Activated CD4-positive, alpha-beta T cell treated with anti-CD3 and anti-CD28 coated beads, Interleukin-2, amount 10 ng/mL, durations not matched to agents 24 days and 14 days (primary cell): ENCODE measurements around the gene LRRC10. TPM values are rescaled to one million over a fixed set of nuclear protein-coding genes. Genes with fewer than 3 reads are reported as not detected.
A peak's percentile ranks its signal among the peaks of the same experiment; 100 is the strongest.

Experiments used
- DNase-seq: peaks from one replicate; pipeline ENCODE4 v3.0.0; 2022
- H3K27ac Mint-ChIP-seq: one replicate; pipeline ENCODE4 v1.8.0; 2022; ENCODE audit warnings: mild to moderate bottlenecking, mixed read lengths
- H3K27me3 Mint-ChIP-seq: one replicate; pipeline ENCODE4 v1.8.0; 2022; ENCODE audit warnings: mixed read lengths
- H3K36me3 Mint-ChIP-seq: one replicate; pipeline ENCODE4 v1.8.0; 2022; ENCODE audit warnings: low read depth, mild to moderate bottlenecking, mixed read lengths
- H3K4me1 Mint-ChIP-seq: one replicate; pipeline ENCODE4 v1.8.0; 2021; ENCODE audit warnings: mixed read lengths
- H3K4me3 Mint-ChIP-seq: one replicate; pipeline ENCODE4 v1.8.0; 2022; ENCODE audit warnings: mild to moderate bottlenecking, moderate library complexity, mixed read lengths
- H3K9me3 Mint-ChIP-seq: one replicate; pipeline ENCODE4 v1.8.0; 2021; ENCODE audit warnings: mixed read lengths
- intact Hi-C: fragments of 100-400 bp; cut with micrococcal nuclease; formaldehyde crosslinking; loops from one replicate; pipeline ENCODE4 v1.15.1; 2023
- total RNA-seq: library from RNA; stranded (reverse); gene quantifications from 2 replicates; pipeline ENCODE4 v1.2.3, GENCODE V29; 2022

The LRRC10 gene
- total RNA-seq, 1 donor from 2014 or later: not detected

DNA sequence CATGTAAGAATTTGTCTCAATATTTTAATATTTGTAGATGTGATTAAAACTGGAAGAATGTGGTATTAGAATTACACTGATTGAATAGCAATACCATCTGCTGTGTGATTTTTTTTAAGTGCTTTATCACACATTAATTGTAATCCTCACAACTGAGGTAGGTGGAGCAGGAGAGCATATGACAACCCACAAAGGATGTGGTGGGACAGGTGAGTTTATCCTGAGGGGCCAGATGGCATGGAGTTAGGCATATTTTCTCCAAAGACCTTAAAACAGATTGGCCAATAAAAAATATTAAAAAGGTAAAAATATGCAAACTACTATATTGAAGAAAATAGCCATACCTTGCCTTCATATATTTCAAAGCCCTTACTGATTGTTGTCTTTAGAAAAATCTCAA lies 7.8 kb downstream of the LRRC10 start:
- H3K4me3 Mint-ChIP-seq: no peak overlapping the region
- no peaks in the 10 kb centered on the region for H3K4me1 Mint-ChIP-seq
- intact Hi-C loops: no loop called here
- no peaks in the 10 kb centered on the region for H3K9me3 Mint-ChIP-seq
- no peak overlapping the region for H3K27ac Mint-ChIP-seq
- no peak for DNase-seq
- no peaks in the 10 kb centered on the region for H3K27me3 Mint-ChIP-seq
- H3K36me3 Mint-ChIP-seq: peaks cover 44% of the 10 kb centered on the region

DNA sequence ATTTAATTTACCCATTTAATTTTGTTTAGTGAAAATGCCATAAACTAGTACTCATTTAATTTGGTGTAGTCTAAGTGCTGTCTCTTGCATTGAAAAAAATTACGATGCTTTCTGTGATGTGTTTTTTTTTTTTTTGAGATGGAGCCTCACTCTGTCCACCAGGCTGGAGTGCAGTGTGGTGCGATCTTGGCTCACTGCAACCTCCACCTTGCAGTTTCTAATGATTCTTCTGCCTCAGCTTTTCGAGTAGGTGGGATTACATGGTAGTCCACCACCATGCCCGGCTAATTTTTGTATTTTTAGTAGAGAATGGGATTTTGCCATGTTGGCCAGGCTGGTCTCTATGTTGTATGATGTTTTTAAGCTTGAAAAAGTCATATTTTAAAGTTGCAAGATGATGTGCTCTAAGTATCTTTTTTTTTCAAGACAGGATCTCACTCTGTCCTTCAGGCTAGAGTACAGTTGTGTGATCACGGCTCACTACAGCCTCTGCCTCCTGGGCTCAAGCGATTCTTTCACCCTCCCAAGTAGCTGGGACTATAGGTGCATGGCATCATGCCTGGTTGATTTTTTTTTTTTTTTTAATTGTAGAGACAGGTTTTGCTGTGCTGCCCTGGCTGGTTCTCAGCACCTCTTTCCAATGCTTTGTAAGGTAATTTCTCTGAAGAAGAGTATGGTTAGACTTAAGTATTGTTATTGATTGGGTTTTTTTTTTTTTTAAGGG lies 8.6 kb downstream of the LRRC10 start:
- Mint-ChIP-seq H3K9me3 (no peaks in the 10 kb centered on the region), H3K27ac (no peak overlapping the region), H3K4me1 (peaks cover 2% of the 10 kb centered on the region), H3K36me3 (peaks cover 51% of the 10 kb centered on the region), H3K27me3 (no peaks in the 10 kb centered on the region), H3K4me3 (no peak overlapping the region)
- intact Hi-C loops: no loop called here
- no peak for DNase-seq

DNA sequence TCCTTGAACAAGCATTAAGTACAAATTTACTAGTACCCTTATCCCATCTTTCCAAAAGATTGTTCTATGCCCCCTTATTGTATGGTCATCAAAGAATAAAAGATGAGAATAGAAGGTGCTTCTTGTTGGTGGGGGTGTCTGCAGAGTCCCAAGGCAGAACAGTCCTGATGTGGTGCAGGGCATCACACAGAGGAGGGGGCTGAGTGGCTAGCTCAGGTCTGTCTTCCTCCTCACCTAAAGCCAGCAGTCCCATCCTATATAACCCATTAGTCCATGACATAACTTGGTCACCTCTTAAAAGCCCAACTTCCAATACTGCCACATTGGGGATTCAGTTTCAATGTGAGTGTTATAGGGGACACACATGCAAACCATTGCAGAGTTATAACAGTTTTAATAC lies 9.9 kb downstream of the LRRC10 start:
- intact Hi-C loops: no loop called here
- peaks cover 61% of the 10 kb centered on the region for H3K36me3 Mint-ChIP-seq
- no peaks in the 10 kb centered on the region for H3K9me3 Mint-ChIP-seq

GRCh38 chr12:69598174-69598753 lies 12.4 kb downstream of the LRRC10 start:
- H3K4me1 Mint-ChIP-seq: peaks cover 6% of the 10 kb centered on the region
- no peak overlapping the region for H3K27ac Mint-ChIP-seq
- H3K9me3 Mint-ChIP-seq: no peaks in the 10 kb centered on the region

More for the DNA sequence above, 9.9 kb downstream of the LRRC10 start:
- Mint-ChIP-seq H3K4me1 (peaks cover 3% of the 10 kb centered on the region), H3K27me3 (no peaks in the 10 kb centered on the region), H3K4me3 (no peak overlapping the region), H3K27ac (no peak overlapping the region)
- no peak for DNase-seq

GRCh38 chr12:69595689-69596088 lies 15.0 kb downstream of the LRRC10 start:
- Mint-ChIP-seq H3K27ac (no peak overlapping the region), H3K36me3 (peaks cover 68% of the 10 kb centered on the region), H3K9me3 (no peaks in the 10 kb centered on the region), H3K27me3 (no peaks in the 10 kb centered on the region), H3K4me3 (no peak overlapping the region), H3K4me1 (peaks cover 6% of the 10 kb centered on the region)
- DNase-seq: no peak
- intact Hi-C loops: no loop called here

More at GRCh38 chr12:69598174-69598753, 12.4 kb downstream of the LRRC10 start:
- DNase-seq: no peak
- intact Hi-C loops: no loop called here
- peaks cover 74% of the 10 kb centered on the region for H3K36me3 Mint-ChIP-seq
- H3K27me3 Mint-ChIP-seq: no peaks in the 10 kb centered on the region
- no peak overlapping the region for H3K4me3 Mint-ChIP-seq

DNA sequence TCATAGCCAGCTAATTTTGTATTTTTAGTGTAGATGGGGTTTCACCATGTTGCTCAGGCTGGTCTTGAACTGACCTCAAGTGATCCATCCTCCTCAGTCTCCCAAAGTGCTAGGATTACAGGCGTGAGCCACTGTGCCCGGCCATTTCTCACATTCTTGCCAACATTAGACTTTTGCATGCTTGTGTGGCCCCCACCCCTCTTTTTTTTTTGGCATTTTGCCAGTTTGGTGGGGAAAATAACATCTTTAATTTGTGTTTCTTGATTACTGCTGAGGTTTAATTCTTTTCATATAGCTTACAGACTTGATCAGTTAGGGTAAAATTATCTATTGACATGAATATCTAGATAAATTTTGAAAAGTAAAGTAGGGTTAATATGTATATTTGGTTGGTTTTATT lies 21.6 kb downstream of the LRRC10 start:
- Mint-ChIP-seq H3K36me3 (peaks cover 66% of the 10 kb centered on the region), H3K27ac (no peak overlapping the region), H3K4me1 (peaks cover 14% of the 10 kb centered on the region), H3K9me3 (no peaks in the 10 kb centered on the region), H3K4me3 (no peak overlapping the region), H3K27me3 (no peaks in the 10 kb centered on the region)
- intact Hi-C loops: loop anchor here (5.0 kb wide), 2 partner anchors 347 to 782 kb away; partner anchors contain the start of gene MDM2
- no peak for DNase-seq

GRCh38 chr12:69588527-69588926 lies 22.2 kb downstream of the LRRC10 start:
- H3K4me3 Mint-ChIP-seq: no peak overlapping the region
- H3K36me3 Mint-ChIP-seq: peaks cover 61% of the 10 kb centered on the region
- no peaks in the 10 kb centered on the region for H3K9me3 Mint-ChIP-seq
- no peak for DNase-seq
- no peak overlapping the region for H3K27ac Mint-ChIP-seq
- H3K4me1 Mint-ChIP-seq: peaks cover 14% of the 10 kb centered on the region
- intact Hi-C loops: loop anchor here (5.0 kb wide), 2 partner anchors 346 to 781 kb away; partner anchors contain the start of gene MDM2
- no peaks in the 10 kb centered on the region for H3K27me3 Mint-ChIP-seq

- Mint-ChIP-seq H3K4me3 (peak within 1 kb of the TSS; percentile 99), H3K36me3 (peaks cover 36% of the 10 kb centered on the region), H3K4me1 (peaks cover 14% of the 10 kb centered on the region), H3K9me3 (no peaks in the 10 kb centered on the region), H3K27me3 (no peaks in the 10 kb centered on the region), H3K27ac (peak within 1 kb of the TSS; percentile 99)
- intact Hi-C loops: loop anchor here (1.0 to 5.0 kb wide), 7 partner anchors 115 to 778 kb away; partner anchors contain the start of genes CNOT2, FRS2, MDM2 and RAB3IP
- peak; percentile 99 for DNase-seq
These were observed 25.3 kb downstream of the LRRC10 start, which contains the start of gene CCT2 for GRCh38 chr12:69585189-69586062. TSS of gene CCT2 (plus strand) at chr12:69585459. CDS start at chr12:69585522, 63 bp downstream.

GRCh38 chr12:69583203-69583602 lies 27.5 kb downstream of the LRRC10 start:
- Mint-ChIP-seq H3K36me3 (peaks cover 17% of the 10 kb centered on the region), H3K4me3 (no peak overlapping the region), H3K27me3 (no peaks in the 10 kb centered on the region), H3K27ac (no peak overlapping the region), H3K4me1 (peaks cover 7% of the 10 kb centered on the region), H3K9me3 (no peaks in the 10 kb centered on the region)
- intact Hi-C loops: no loop called here
- DNase-seq: peak; percentile 53

- Mint-ChIP-seq H3K4me1 (no peaks in the 10 kb centered on the region), H3K27ac (no peak overlapping the region)
- intact Hi-C loops: no loop called here
These were observed 30.6 kb downstream of the LRRC10 start for GRCh38 chr12:69580074-69580473.

DNA sequence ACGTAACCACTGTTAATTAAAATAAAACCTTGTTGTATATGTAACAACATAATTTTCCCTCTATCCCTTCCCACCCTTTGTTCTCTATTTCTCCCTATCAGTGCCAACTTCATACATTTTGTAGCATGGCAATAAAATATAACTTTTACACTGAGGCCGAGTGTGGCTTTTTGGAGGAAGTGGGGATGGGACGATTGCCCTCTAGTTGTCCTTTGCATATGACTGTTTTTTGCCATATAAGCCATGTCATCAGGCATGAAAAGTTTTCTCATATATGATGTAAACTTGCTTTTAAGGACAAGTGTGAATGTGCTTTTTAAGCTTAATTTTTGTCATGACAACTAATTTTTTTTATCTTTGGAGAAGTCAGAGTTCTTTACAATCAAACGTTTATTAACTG lies 31.7 kb downstream of the LRRC10 start:
- no peak for DNase-seq
- no peaks in the 10 kb centered on the region for H3K4me1 Mint-ChIP-seq
- H3K27ac Mint-ChIP-seq: no peak overlapping the region

More at GRCh38 chr12:69580074-69580473, 30.6 kb downstream of the LRRC10 start:
- no peaks in the 10 kb centered on the region for H3K27me3 Mint-ChIP-seq
- no peaks in the 10 kb centered on the region for H3K36me3 Mint-ChIP-seq
- H3K9me3 Mint-ChIP-seq: no peaks in the 10 kb centered on the region
- DNase-seq: no peak
- H3K4me3 Mint-ChIP-seq: no peak overlapping the region

GRCh38 chr12:69578283-69578682 lies 32.4 kb downstream of the LRRC10 start:
- Mint-ChIP-seq H3K27me3 (no peaks in the 10 kb centered on the region), H3K4me3 (no peak overlapping the region), H3K4me1 (peaks cover 2% of the 10 kb centered on the region), H3K36me3 (peaks cover 14% of the 10 kb centered on the region), H3K27ac (no peak overlapping the region), H3K9me3 (no peaks in the 10 kb centered on the region)
- DNase-seq: no peak
- intact Hi-C loops: no loop called here

More for the DNA sequence above, 31.7 kb downstream of the LRRC10 start:
- Mint-ChIP-seq H3K4me3 (no peak overlapping the region), H3K27me3 (no peaks in the 10 kb centered on the region), H3K36me3 (peaks cover 9% of the 10 kb centered on the region), H3K9me3 (no peaks in the 10 kb centered on the region)
- intact Hi-C loops: no loop called here

- Mint-ChIP-seq H3K36me3 (peaks cover 27% of the 10 kb centered on the region), H3K4me1 (peaks cover 2% of the 10 kb centered on the region), H3K27ac (no peak overlapping the region), H3K9me3 (no peaks in the 10 kb centered on the region), H3K27me3 (no peaks in the 10 kb centered on the region), H3K4me3 (no peak overlapping the region)
- intact Hi-C loops: no loop called here
- DNase-seq: no peak
These were observed 35.4 kb downstream of the LRRC10 start for GRCh38 chr12:69575346-69575745.
